RWPE1 (cell line): Measurements from ENCODE around the gene MEGF6.

Experiments
- CTCF ChIA-PET: fragments of 350-600 bp; sonication (Branson Sonifier 250); formaldehyde crosslinking; extraction: SDS; loops from one replicate; lab custom pipeline; 2021; lab: Yijun Ruan, JAX
- POLR2A ChIA-PET: fragments of 400-600 bp; formaldehyde crosslinking; extraction: SDS; loops from one replicate; lab custom pipeline; 2020; ENCODE audit warnings: antibody characterized with exemption; ENCODE audit not compliant: low non-redundant PET; lab: Yijun Ruan, JAX
- DNase-seq: peaks from one replicate; pipeline ENCODE4 v3.0.0; 2012; ENCODE audit warnings: low spot score
- H3K27ac ChIP-seq: fragments of 450-650 bp; 2 replicates; pipeline ENCODE4 v1.5.1; 2017
- CTCF ChIP-seq: fragments of 450-650 bp; conservative IDR thresholded peaks from 2 replicates; pipeline ENCODE4 v1.5.1; 2017; ENCODE audit warnings: low read depth, mild to moderate bottlenecking

The MEGF6 gene

DNA sequence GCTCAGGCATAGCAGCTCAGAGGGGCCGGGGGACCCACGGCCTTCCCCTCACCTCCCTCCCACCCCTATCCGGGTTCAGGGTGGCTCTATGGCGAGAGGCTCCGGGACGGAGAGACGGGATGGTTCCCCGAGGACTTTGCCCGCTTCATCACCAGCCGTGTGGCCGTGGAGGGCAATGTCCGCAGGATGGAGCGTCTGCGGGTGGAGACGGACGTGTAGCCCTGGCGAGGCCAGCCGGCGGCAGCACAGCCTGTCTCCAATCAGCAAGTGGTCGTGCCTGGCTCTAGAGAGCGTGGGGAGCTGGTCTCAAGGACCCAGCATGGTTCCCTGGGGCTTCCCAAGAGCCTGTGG lies 131.0 kb downstream of the MEGF6 start:
- CTCF ChIA-PET: interaction anchor here (6.9 kb wide), 1 partner anchor 27 kb away, joined by 78 read pairs; no protein-coding TSS in a partner anchor
- no peak for DNase-seq
- no peak for TF ChIP-seq CTCF
- peak overlapping the region; percentile 95 for H3K27ac ChIP-seq
- POLR2A ChIA-PET: no interaction called here

DNA sequence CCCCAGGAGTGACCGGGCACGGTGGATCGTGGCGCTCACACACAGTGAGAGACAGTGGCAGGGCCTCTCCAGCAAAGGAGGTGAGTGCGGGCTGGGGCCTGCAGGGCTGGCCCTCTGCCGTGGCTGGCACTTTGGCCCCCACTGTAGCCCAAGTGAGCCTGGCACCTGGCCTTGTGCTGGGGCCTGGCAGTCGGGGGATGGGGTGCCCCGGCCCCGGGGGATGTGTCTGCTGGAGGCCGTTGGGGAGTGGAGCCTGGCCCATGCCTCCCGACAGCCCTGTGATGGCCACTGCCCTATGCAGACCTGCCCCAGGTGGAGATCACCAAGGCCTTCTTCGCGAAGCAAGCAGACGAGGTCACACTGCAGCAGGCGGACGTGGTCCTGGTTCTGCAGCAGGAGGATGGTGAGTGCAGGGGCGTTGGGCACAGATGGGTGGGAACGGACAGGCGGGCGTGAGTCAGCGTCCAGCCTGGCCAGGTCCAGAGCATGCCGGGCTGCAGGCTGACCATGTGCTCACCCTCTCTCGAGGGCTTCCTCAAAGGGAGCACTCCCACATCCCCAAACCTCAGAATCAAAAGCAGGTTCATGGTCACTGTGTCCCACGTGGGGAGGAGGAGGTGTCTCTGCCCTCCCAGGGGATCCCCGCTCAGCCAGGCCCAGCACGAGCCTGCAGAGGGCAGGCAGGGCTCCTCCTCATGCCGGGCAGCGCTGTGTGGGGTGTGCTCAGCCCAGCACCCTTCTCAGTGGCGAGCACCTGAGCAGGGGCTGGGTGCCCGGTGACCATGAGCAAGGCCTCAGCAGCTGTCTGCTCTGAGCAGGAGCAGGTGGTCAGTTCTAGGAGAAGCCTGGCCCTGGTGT lies 131.6 kb downstream of the MEGF6 start:
- ChIA-PET CTCF (interaction anchor here (1.7 to 6.9 kb wide), 2 partner anchors 27 kb away, joined by 8 to 78 read pairs; no protein-coding TSS in a partner anchor), POLR2A (no interaction called here)
- peak overlapping the region; percentile 95 for H3K27ac ChIP-seq
- TF ChIP-seq CTCF: no peak
- DNase-seq: no peak

DNA sequence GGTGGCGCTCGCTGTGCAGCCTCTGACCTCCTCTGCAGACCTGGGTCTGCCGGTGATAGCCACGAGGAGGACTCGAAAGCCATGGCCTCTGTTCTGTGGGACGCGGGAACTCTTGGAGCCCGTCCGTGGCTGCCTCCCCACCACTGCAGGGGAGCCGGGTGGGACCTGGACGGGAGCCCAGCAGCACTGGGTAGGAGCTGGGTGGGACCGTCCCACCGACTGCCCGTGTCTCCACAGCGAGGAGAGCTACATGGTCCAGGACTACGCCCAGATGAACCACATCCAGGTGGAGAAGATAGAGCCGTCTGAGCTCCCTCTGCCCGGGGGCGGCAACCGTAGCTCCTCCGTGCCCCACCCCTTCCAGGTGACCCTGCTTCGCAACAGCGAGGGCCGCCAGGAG lies 133.1 kb downstream of the MEGF6 start:
- DNase-seq: no peak
- peak overlapping the region; percentile 20; the same call in 1 of the 2 replicates for H3K27ac ChIP-seq
- TF ChIP-seq CTCF: no peak
- ChIA-PET CTCF (interaction anchor here (1.7 kb wide), 1 partner anchor 25 kb away, joined by 8 read pairs; no protein-coding TSS in a partner anchor), POLR2A (interaction anchor here (0.6 kb wide), 1 partner anchor 166 kb away, joined by 3 read pairs; no protein-coding TSS in a partner anchor)

DNA sequence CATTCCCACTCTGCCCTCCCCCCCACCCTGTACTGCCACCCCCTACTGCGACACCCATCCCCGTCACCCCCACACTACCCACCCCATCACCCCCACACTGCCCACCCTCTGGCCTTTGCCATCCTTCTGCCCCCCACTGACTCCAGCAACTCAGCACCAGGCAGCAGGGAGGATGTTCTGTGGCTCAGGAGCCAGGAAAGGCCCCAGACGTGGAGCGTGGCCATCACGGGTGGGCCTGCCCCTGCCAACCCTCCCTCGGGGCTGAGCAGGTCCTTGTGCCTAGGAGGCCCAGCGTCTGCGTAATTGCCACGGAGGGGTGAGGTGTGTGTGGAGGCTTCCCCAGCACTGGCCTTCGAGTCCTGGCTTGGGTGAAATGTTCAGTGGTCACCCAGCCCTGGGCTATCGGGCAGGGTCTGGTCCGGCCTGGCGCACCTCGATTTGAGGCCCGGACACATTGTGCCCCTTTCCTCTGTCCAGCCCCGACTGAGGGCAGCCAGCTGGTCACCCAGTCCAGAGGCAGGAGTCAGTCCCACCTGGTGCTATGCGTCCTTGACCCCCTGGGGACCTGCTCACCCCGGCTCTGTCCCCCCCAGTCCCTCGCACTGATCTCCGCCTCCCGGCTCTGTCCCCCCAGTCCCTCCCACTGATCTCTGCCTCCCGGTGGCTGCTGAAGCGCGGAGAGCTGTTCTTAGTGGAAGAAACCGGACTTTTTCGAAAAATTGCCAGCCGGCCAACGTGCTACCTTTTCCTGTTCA lies 133.9 kb downstream of the MEGF6 start:
- ChIA-PET CTCF (interaction anchor here (1.0 to 1.7 kb wide), 2 partner anchors 24 to 247 kb away, joined by 3 to 8 read pairs; no protein-coding TSS in a partner anchor), POLR2A (no interaction called here)
- TF ChIP-seq CTCF: no peak
- H3K27ac ChIP-seq: peak overlapping the region; percentile 20; the same call in 1 of the 2 replicates
- DNase-seq: no peak

- DNase-seq: no peak
- ChIA-PET CTCF (interaction anchor here (1.0 kb wide), 1 partner anchor 248 kb away, joined by 3 read pairs; no protein-coding TSS in a partner anchor), POLR2A (no interaction called here)
- peak overlapping the region; percentile 51 for H3K27ac ChIP-seq
- no peak for TF ChIP-seq CTCF
These were observed 134.6 kb downstream of the MEGF6 start for GRCh38 chr1:3476666-3477065.

- CTCF ChIA-PET: interaction anchor here (0.8 kb wide), 1 partner anchor 143 kb away, joined by 3 read pairs; no protein-coding TSS in a partner anchor
- POLR2A ChIA-PET: no interaction called here
- DNase-seq: no peak
- H3K27ac ChIP-seq: peak overlapping the region; percentile 51
- no peak for TF ChIP-seq CTCF
These were observed 135.3 kb downstream of the MEGF6 start for GRCh38 chr1:3475839-3476573.
